Cardiac septum (tissue), 1 donor: ENCODE results near the gene SLAMF7. TPM values are rescaled to one million over a fixed set of nuclear protein-coding genes. Genes with fewer than 3 reads are reported as not detected.

Experiments
- DNase-seq: peaks from one replicate; pipeline ENCODE4 v3.0.0-alpha.2; 2020; ENCODE audit warnings: low spot score
- intact Hi-C: fragments of 100-400 bp; cut with DNase I; formaldehyde crosslinking; loops from one replicate; pipeline ENCODE4 v1.14.0; 2022
- total RNA-seq: library from RNA; stranded (reverse); fragmentation: NEBNext Ultra II Directional; extraction: Animal tissue kit (Norgen Biotek cat#: 25700); gene quantifications from one replicate; pipeline ENCODE4 v1.2.1, GENCODE V29; 2021
- donor health status: DM: no; HTN: no; CAD: no.

SLAMF7 gene
- total RNA-seq, 1 donor from 2014 or later, result 1.2 TPM

DNA sequence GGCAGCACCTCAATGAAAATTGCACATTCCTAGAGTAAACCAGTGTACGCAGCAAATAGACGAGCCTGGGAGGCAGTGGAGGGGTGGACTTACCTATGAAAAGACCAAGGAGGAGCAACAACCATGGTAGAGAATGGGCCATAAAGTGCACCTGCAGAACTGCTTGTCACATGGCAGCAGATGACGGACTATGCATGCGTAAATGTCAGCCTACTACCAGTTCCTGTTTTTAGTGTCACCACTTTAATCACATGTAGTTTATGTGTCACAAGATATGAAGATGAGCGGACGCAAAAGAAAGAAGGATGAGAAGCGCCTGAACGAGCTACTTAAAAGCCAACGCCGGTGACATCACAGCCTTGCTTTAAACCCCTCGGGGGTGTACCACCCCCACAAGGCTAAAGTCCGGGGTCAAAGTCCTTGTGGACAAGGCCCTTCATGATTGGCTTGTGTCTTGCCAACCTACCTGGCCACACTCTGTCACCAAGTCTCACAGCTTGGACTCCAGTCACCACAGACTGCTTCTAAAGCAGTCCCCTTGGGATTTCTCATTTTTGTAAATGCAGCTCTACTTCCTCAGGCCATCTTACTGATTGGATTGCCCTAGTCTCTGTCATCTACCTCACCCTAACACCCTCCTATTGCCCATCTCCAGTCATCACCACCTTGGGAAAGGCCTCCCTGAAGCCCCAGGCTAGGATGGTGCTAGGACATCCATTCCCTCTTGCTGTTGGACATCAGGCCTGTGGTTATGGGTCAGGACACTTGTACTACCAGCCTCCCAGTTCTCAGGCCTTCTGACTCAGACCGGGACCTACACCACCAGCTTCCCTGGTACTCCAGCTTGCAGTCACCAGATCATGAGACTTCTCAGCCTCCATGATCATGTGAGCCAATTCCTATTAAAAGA is 50.9 kb downstream of the SLAMF7 start:
- intact Hi-C loops, result no loop called here
- no peak for DNase-seq

DNA sequence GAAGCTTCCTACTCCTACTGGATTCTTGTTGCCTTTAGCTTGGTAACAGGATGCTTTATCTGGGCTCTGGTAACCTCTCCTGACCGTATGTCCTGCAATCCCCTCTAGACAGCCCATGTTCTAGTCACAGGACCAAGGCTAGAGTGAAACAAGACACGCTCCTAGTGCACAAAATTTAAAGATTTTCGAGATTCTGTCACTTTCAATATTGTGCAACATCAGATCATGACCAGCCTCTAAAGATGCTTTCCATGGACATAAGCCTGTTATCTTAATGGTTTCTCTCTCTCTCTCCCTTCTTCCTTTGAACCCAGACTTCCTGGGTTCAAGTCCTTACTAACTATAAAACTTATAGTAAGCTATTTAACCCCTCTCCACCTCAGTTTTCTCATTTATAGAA is 55.3 kb downstream of the SLAMF7 start:
- DNase-seq, result no peak
- intact Hi-C loops, result no loop called here

DNA sequence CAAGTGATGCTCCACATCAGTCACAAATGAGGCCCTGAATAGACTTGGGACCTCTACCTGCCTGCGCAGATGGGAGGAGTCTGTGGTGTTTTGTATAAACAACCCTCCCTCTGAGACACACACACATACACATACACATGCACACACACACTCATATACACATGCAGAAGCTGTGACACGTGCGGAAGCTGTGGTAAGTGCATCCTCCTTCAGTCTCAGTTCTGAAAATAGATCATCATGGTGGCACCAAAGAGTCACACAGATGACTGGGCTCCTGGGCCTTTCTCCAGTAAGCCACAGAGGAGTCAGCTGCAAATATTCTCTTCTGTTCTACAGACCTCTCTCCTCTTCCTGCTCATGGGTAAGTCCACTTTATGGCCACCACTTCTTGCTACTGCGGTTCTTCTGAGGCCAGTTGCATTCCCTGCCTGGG is 56.9 kb downstream of the SLAMF7 start, which contains the start of gene LY9:
LY9 (plus strand) TSS at position 224 of the 433 bp plus-strand sequence; CDS start at position 238, 14 bp downstream.
- intact Hi-C loops, result no loop called here
- DNase-seq, result no peak

DNA sequence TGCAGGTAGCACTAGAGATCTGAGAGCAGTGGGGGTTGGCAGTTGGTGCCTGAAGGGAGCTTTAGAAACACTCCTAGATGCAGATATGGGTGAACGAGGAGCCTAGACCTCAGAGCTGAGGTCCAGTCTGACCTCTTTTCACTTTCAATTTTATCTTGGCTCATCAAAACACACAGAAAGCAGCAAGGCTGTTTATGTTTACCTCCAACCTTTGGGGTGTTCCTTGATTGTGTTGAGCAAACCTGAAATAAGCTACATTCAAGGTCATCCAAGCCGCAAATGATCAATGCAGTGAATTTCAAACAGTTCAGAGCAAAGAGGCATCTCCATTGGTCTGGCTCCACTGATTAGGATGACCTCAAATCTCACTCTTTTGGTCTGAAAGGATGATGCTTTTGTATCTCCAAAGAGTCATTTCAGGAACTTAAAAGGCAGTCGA is 58.2 kb downstream of the SLAMF7 start:
- intact Hi-C loops, result no loop called here
- DNase-seq, result no peak

DNA sequence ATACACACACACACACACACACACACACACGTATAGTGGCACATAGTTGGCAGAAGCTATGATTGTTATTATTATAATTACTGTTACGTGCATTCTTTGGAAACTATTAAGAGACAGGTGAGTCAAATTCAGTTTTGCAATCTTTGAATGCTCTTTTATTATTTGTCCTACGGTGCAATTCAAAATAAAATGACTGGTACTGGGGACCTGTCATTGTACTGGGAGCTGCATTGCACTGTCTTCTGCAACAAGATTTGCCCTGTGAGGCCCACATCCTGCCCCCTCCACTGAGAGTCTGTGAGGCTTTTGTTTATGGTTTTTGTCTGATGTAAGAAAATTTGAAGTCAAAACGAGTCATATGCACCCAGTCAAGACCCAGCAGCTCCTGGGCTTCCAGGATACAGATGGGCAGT is 58.8 kb downstream of the SLAMF7 start:
- DNase-seq, result no peak
- intact Hi-C loops, result no loop called here

DNA sequence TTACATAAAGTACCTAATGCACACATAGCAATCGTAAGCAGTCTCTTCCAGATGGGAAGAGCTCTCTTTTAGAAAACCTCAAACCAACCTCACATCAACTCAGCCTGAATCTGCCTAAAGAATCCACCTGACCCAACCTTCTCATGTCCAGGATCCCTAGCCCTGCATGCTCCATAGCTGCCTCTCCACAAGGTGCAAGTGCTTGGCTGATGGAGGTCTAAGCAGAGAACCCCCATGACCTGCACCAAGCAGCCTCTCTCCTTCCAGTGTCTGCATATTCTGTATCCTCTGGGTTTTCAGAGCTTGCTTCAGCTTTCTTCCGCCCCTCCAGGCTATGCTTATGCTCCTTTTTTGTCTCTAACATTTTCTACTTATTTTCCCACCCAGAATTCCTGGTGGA is 59.4 kb downstream of the SLAMF7 start:
- intact Hi-C loops, result no loop called here
- DNase-seq, result no peak

DNA sequence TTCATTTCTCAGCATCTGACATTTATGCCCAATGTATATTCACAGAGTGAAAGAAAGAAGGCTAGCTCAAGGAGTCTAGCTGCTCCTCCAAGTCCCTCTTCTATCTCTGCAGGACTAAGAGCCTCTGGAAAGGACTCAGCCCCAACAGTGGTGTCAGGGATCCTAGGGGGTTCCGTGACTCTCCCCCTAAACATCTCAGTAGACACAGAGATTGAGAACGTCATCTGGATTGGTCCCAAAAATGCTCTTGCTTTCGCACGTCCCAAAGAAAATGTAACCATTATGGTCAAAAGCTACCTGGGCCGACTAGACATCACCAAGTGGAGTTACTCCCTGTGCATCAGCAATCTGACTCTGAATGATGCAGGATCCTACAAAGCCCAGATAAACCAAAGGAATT is 60.6 kb downstream of the SLAMF7 start:
- intact Hi-C loops, result no loop called here
- DNase-seq, result no peak

DNA sequence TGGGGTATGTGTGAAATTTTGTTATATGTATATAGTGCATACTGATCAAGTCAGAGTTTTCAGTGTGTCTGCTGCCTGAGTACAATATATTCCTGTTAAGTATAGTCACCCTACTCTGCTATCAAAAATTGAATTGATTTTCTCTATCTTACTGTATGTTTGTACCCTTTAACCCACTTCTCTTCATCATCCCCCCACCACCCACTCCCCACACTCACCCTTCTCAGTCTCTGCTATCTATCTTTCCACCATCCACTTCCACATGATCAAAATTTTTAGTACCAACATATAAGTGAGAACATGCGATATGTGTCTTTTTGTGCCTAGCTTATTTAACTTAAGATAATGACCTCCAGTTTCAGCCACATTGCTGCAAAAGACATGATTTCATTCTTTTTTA is 61.1 kb downstream of the SLAMF7 start:
- no peak for DNase-seq
- intact Hi-C loops, result no loop called here

DNA sequence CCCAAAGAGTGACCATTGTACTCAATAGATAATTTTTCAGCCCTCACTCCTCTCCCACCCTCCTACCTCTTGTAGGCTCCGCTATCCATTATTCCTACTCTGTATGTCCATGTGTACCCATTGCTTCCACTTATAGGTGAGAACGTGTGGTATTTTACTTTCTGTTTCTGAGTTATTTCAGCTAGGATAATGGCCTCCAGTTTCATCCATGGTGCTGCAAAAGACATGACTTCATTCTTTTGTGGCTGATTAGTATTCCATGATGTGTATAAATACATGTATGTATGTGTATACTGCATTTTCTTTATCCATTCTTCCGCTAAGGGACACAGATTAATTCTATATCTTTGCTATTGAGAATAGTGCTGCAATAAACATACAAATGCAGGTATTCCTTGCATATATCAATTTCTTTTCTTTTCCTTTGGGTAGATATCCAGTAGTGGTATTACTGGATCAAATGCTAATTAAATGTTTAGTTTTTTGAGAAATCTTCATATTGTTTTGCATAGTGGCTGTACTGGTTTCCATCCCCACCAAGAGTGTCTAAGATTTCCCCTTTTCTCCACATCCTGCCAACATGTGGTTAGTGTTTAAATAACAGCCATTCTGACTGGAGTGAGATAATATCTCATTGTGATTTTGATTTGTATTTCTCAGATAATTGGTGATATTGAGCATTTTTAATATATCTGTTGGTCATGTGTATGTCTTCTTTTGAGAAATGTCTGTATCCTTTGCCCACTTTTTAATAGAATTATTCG is 61.8 kb downstream of the SLAMF7 start:
- intact Hi-C loops, result no loop called here
- DNase-seq, result no peak

DNA sequence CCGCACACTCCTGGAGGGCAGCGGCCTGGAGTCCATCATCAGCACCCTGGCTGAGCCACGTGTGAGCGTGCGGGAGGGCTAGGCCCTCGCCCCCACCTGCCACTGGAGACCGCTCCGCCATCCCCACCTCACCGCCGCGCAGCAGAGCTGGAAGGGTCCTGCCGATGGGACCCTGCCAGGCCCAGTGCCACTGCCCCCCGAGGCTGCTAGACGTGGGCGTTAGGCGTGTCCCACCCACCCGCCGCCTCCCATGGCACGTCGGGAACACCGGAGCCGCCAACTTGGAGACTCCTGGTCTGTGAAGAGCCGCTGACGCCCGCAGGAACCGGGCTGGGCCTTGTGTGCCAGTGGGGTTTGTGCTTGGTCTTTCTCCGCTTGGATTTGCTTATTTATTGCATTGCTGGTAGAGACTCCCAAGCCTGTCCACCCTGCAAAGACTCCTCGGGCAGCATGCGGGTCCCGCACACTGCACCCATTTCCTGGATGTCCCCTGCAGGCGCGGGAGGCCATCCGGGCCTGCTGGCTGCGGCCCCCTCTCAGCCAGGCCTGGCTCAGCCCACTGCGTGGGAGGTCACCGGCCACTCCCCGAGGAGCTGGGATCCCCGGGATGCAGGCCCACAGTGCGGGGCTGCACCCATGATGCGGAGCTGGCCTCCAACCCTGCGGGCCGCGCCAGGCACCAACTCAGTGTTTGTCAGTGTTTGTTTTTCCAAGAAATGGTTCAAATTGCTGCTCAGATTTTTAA is 63.0 kb downstream of the SLAMF7 start:
- intact Hi-C loops, result no loop called here
- no peak for DNase-seq

Other genes with a start within 250 kb of the SLAMF7 start
- 0.13 TPM for gene SLAMF6, start 216.0 kb upstream of the SLAMF7 start, total RNA-seq
- 2.4 TPM for gene CD84, start 159.8 kb upstream of the SLAMF7 start, total RNA-seq
- 1.0 TPM for gene SLAMF1, start 92.2 kb upstream of the SLAMF7 start, total RNA-seq
- gene CD48, start 27.4 kb upstream of the SLAMF7 start, total RNA-seq, result 1.00 TPM
- gene LY9, start 56.9 kb downstream of the SLAMF7 start, total RNA-seq, result 0.16 TPM
- 0.24 TPM for gene CD244, start 123.6 kb downstream of the SLAMF7 start, total RNA-seq
- gene ITLN1, start 145.9 kb downstream of the SLAMF7 start, total RNA-seq, result 0.27 TPM
- gene ITLN2, start 215.6 kb downstream of the SLAMF7 start, total RNA-seq, result not detected